ENCODE data around the gene TMC6. TPM values are rescaled to one million over a fixed set of nuclear protein-coding genes. Genes with fewer than 3 reads are reported as not detected.

The TMC6 gene, protein sequence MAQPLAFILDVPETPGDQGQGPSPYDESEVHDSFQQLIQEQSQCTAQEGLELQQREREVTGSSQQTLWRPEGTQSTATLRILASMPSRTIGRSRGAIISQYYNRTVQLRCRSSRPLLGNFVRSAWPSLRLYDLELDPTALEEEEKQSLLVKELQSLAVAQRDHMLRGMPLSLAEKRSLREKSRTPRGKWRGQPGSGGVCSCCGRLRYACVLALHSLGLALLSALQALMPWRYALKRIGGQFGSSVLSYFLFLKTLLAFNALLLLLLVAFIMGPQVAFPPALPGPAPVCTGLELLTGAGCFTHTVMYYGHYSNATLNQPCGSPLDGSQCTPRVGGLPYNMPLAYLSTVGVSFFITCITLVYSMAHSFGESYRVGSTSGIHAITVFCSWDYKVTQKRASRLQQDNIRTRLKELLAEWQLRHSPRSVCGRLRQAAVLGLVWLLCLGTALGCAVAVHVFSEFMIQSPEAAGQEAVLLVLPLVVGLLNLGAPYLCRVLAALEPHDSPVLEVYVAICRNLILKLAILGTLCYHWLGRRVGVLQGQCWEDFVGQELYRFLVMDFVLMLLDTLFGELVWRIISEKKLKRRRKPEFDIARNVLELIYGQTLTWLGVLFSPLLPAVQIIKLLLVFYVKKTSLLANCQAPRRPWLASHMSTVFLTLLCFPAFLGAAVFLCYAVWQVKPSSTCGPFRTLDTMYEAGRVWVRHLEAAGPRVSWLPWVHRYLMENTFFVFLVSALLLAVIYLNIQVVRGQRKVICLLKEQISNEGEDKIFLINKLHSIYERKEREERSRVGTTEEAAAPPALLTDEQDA
- total RNA-seq: 21.4 and 22.9 TPM in 2 replicates

GRCh38 chr17:78128551-78129350 lies at the start of gene TMC6:
Gene TMC6, minus strand, starts transcription at chr17:78128755. Its CDS starts 1,923 bp downstream, at chr17:78126832.

DNA sequence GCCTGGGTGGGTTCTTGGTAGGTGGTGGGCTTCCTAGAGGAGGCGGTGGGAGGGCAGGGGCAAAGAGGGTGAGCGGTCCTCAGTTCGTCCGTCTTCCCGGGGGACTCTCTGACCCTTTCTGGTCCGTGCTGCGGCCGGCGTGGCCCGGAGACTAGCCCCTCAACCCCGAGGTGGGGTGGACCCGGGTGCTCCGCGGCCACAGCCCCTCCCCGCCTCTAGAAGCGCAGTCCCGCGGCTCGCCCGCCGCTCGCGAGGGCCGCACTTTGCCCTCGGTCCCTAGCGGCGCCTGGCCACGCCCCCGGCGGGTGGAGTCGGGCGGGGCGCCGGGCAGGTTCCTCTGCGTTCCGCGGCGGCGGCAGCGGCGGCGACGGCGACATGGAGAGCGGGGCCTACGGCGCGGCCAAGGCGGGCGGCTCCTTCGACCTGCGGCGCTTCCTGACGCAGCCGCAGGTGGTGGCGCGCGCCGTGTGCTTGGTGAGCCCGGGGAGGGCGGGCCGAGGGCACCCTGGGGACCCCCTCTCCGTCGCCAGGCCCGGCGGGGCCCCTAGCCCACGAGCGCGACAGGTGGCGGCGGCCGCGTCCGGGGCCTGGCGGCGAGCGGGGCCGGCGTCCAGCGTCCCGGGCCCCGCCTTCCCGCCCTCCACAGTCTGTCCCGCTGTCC lies 39.8 kb upstream of the TMC6 start, which contains the start of gene SYNGR2:
TSS of gene SYNGR2 (plus strand) at position 340 of the 661 bp plus-strand sequence. CDS start at position 376, 36 bp downstream.

GRCh38 chr17:78130437-78131101 lies 2.0 kb upstream of the TMC6 start, which contains the start of gene TMC8:
Gene TMC8, plus strand, starts transcription at chr17:78130771. Its CDS starts 818 bp downstream, at chr17:78131589.

Other genes starting within 250 kb of the TMC6 start
- gene TNRC6C, start 170.1 kb downstream of the TMC6 start, total RNA-seq: 4.8 and 5.9 TPM in 2 replicates
- 0.09 TPM in 2 replicates for gene TMC8, start 2.0 kb upstream of the TMC6 start, total RNA-seq
- not detected in 2 replicates for gene C17orf99, start 17.6 kb upstream of the TMC6 start, total RNA-seq
- gene SYNGR2, start 39.8 kb upstream of the TMC6 start, total RNA-seq: 23.6 and 25.2 TPM in 2 replicates
- 37.6 and 75.5 TPM in 2 replicates for gene TK1, start 58.3 kb upstream of the TMC6 start, total RNA-seq
- gene AFMID, start 58.6 kb upstream of the TMC6 start, total RNA-seq: 38.9 and 50.0 TPM in 2 replicates
- 18.7 and 62.8 TPM in 2 replicates for gene BIRC5, start 85.5 kb upstream of the TMC6 start, total RNA-seq
- gene TMEM235, start 102.9 kb upstream of the TMC6 start, total RNA-seq: 0.09 and 0.28 TPM in 2 replicates
- gene SOCS3, start 231.3 kb upstream of the TMC6 start, total RNA-seq: 25.6 and 28.9 TPM in 2 replicates
- gene PGS1, start 249.9 kb upstream of the TMC6 start, total RNA-seq: 33.9 and 45.0 TPM in 2 replicates